ENCODE data around the gene GPT2. TPM values are rescaled to one million over a fixed set of nuclear protein-coding genes. Genes with fewer than 3 reads are reported as not detected.

The GPT2 gene
- total RNA-seq, 1 experiment from 2014 or later = 12.7 TPM

DNA sequence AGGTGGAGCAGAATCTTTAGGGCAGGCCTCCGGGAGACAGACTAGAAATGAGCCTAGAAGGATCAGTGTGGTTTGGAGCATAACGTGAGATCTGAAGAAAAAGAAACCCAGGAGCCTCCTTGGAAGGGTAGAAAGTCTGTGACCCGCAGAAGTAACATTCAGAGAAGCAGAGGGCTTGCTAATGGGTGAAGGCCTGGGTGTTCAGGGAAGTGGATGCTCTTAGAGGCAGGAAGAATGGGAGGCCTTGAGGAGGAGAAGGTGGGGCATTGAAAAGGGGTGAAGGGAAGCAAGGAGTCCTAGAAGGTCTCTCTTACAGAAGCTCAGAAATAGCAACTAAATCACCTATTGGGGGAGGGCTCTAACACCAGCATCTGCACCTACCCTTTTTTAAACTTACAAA, 20.3 kb downstream of the GPT2 start:
- intact Hi-C loops (cut with micrococcal nuclease; ENCODE audit: unreplicated experiment) (no loop called here), in situ Hi-C loops (cut with HindIII; ENCODE audit: low pct_unique_long_range_greater_than_20kb, low sequenced_read_pairs) (no loop called here)
- Histone ChIP-seq H3K9me3 (ENCODE audit: control insufficient read depth, insufficient read depth, low read depth, low read length) (no peaks in the 10 kb centered on the region), H3K27ac (ENCODE audit: low read length) (no peak overlapping the region), H3K36me3 (ENCODE audit: control insufficient read depth, insufficient read depth, low read length) (no peaks in the 10 kb centered on the region), H3K4me1 (ENCODE audit: control insufficient read depth, insufficient read depth, low read length) (no peaks in the 10 kb centered on the region), H3K4me3 (ENCODE audit: low read depth in 2 of 2, low read length in 2 of 2) (no peak overlapping the region), H3K27me3 (ENCODE audit: control insufficient read depth, insufficient read depth, low read length) (no peaks in the 10 kb centered on the region)
- DNase-seq (ENCODE audit: low read depth, low spot score) (no peak), ATAC-seq (no peak)
- BruUV-seq (replicated peaks) = no TSS peak
- POLR2A ChIA-PET = no interaction called here
- no peak for TF ChIP-seq SIN3A (IDR thresholded peaks at IDR 0.05; ENCODE audit: borderline replicate concordance, insufficient read depth, low read depth, low read length)
- CTCF ChIA-PET = no interaction called here

DNA sequence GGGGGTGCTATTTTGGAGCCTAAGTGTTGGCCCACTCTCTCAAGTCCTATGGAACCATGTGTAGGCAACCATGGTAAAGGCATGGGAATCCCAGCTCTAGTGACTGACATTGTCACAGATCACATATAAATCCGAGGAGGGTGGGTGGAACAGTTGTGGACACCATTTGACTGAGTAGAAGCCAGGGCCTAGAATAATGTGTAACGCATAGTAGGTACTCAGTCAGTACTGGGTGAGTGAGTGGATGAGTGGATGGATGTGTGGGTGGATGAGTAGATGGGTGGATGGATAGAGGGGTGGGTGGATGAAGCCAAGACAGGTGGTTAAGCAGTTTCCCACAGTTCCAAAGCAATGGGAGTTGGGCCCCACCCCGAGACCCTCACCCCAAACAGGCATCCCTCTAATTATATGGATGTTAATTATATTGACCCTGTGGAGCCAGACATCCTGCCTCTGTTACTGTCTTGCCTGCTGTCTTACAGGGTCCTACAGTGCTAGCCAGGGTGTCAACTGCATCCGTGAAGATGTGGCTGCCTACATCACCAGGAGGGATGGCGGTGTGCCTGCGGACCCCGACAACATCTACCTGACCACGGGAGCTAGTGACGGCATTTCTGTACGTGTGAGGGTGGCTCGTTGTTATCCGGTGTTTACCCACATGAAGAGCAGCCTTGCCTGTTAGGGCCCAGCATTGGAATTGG, 22.3 kb downstream of the GPT2 start:
- H3K27me3 ChIP-seq (ENCODE audit: control insufficient read depth, insufficient read depth, low read length) = no peaks in the 10 kb centered on the region
- in situ Hi-C loops (cut with HindIII; ENCODE audit: low pct_unique_long_range_greater_than_20kb, low sequenced_read_pairs) = no loop called here
- H3K36me3 ChIP-seq (ENCODE audit: control insufficient read depth, insufficient read depth, low read length) = no peaks in the 10 kb centered on the region
- H3K4me3 ChIP-seq (ENCODE audit: low read depth in 2 of 2, low read length in 2 of 2) = no peak overlapping the region
- DNase-seq (ENCODE audit: low read depth, low spot score) = no peak
- no peak overlapping the region for H3K27ac ChIP-seq (ENCODE audit: low read length)
- TF ChIP-seq TCF7L2 (IDR thresholded peaks at IDR 0.05; ENCODE audit: low read depth, low read length) (no peak), REST (IDR thresholded peaks at IDR 0.05; ENCODE audit: insufficient read depth in 1 of 2, low read depth in 2 of 2, low read length in 1 of 2) (no peak), POLR2AphosphoS5 (IDR thresholded peaks at IDR 0.05; ENCODE audit: low read depth, low read length) (no peak), SIN3A (IDR thresholded peaks at IDR 0.05; ENCODE audit: borderline replicate concordance, insufficient read depth, low read depth, low read length) (no peak)
- no peaks in the 10 kb centered on the region for H3K4me1 ChIP-seq (ENCODE audit: control insufficient read depth, insufficient read depth, low read length)
- ChIA-PET POLR2A (no interaction called here), CTCF (interaction anchor here (0.8 kb wide), 1 partner anchor 50 kb away, joined by 5 read pairs; no protein-coding TSS in a partner anchor)
- ATAC-seq = no peak
- no peaks in the 10 kb centered on the region for H3K9me3 ChIP-seq (ENCODE audit: control insufficient read depth, insufficient read depth, low read depth, low read length)
- no TSS peak for BruUV-seq (replicated peaks)
- intact Hi-C loops (cut with micrococcal nuclease; ENCODE audit: unreplicated experiment) = no loop called here

DNA sequence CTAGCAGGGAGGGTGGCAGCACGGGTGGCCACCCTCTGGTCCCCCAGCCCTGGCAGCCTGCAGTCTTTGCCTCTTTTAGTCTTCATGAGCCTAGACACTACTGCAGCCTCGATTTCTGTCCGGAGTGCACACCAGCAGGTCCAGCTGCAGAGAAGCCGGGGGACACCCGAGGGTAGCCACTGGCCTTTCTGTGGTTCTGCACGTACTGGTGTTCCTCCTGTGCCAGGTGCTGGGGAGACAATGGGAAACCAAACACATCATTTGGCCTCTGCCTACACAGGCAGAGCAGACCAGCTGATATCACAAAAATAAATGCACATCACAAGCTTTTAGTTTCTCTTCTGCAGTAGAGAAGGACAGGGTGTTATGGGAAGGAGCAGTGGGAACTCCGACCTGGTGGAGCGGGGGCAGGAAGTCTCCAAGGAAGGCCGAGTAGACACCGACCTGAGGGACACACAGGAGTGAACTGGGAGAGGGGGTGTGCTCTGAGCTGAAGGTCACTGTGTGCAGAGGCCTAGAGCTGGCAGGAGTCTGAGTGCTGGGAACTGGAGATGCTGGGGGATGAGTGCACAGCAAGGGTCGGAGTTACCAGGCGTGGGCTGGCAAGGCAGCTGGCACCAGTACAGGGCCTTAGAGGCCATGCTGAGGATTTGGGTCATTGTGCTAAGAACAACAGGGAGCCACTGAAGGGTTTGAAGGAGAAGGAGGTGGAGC, 23.1 kb downstream of the GPT2 start:
- ATAC-seq (no peak), DNase-seq (ENCODE audit: low read depth, low spot score) (no peak)
- H3K9me3 ChIP-seq (ENCODE audit: control insufficient read depth, insufficient read depth, low read depth, low read length) = no peaks in the 10 kb centered on the region
- H3K27ac ChIP-seq (ENCODE audit: low read length) = no peak overlapping the region
- in situ Hi-C loops (cut with HindIII; ENCODE audit: low pct_unique_long_range_greater_than_20kb, low sequenced_read_pairs) = no loop called here
- POLR2A ChIA-PET = no interaction called here
- no peak overlapping the region for H3K4me3 ChIP-seq (ENCODE audit: low read depth in 2 of 2, low read length in 2 of 2)
- no peaks in the 10 kb centered on the region for H3K36me3 ChIP-seq (ENCODE audit: control insufficient read depth, insufficient read depth, low read length)
- no peaks in the 10 kb centered on the region for H3K4me1 ChIP-seq (ENCODE audit: control insufficient read depth, insufficient read depth, low read length)
- no TSS peak for BruUV-seq (replicated peaks)
- TF ChIP-seq REST (IDR thresholded peaks at IDR 0.05; ENCODE audit: insufficient read depth in 1 of 2, low read depth in 2 of 2, low read length in 1 of 2) = no peak
- TF ChIP-seq, protein P1, sequence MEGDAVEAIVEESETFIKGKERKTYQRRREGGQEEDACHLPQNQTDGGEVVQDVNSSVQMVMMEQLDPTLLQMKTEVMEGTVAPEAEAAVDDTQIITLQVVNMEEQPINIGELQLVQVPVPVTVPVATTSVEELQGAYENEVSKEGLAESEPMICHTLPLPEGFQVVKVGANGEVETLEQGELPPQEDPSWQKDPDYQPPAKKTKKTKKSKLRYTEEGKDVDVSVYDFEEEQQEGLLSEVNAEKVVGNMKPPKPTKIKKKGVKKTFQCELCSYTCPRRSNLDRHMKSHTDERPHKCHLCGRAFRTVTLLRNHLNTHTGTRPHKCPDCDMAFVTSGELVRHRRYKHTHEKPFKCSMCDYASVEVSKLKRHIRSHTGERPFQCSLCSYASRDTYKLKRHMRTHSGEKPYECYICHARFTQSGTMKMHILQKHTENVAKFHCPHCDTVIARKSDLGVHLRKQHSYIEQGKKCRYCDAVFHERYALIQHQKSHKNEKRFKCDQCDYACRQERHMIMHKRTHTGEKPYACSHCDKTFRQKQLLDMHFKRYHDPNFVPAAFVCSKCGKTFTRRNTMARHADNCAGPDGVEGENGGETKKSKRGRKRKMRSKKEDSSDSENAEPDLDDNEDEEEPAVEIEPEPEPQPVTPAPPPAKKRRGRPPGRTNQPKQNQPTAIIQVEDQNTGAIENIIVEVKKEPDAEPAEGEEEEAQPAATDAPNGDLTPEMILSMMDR (IDR thresholded peaks at IDR 0.05) = no peak
- no peak for TF ChIP-seq POLR2AphosphoS5 (IDR thresholded peaks at IDR 0.05; ENCODE audit: low read depth, low read length)
- no peak for TF ChIP-seq TCF7L2 (IDR thresholded peaks at IDR 0.05; ENCODE audit: low read depth, low read length)
- TF ChIP-seq SIN3A (IDR thresholded peaks at IDR 0.05; ENCODE audit: borderline replicate concordance, insufficient read depth, low read depth, low read length) = no peak
- intact Hi-C loops (cut with micrococcal nuclease; ENCODE audit: unreplicated experiment) = no loop called here
- CTCF ChIA-PET = interaction anchor here (0.8 kb wide), 1 partner anchor 51 kb away, joined by 5 read pairs; no protein-coding TSS in a partner anchor
- H3K27me3 ChIP-seq (ENCODE audit: control insufficient read depth, insufficient read depth, low read length) = no peaks in the 10 kb centered on the region
